GM12875 (cell line): ENCODE measurements around the gene PAK6.

Experiments
- H3K4me3 ChIP-seq: one replicate; pipeline ENCODE4 v1.5.1; 2011; ENCODE audit warnings: low read depth, low read length, control low read depth
- CTCF ChIP-seq: IDR thresholded peaks from 2 replicates; pipeline ENCODE4 v1.5.1; 2011; ENCODE audit warnings: low read depth, mild to moderate bottlenecking, control low read depth, inconsistent platforms, low read length, moderate library complexity, borderline replicate concordance; ENCODE audit not compliant: insufficient read depth

Gene PAK6

GRCh38 chr15:40256638-40257235, 17.9 kb downstream of the PAK6 start:
- no peak overlapping the region for H3K4me3 ChIP-seq
- no peak for TF ChIP-seq CTCF

- no peak for TF ChIP-seq CTCF
- no peak overlapping the region for H3K4me3 ChIP-seq
Observed at GRCh38 chr15:40257656-40258450, 19.0 kb downstream of the PAK6 start.

GRCh38 chr15:40258544-40258943, 19.7 kb downstream of the PAK6 start:
- no peak for TF ChIP-seq CTCF

GRCh38 chr15:40259021-40259420, 20.2 kb downstream of the PAK6 start:
- no peak for TF ChIP-seq CTCF
- no peak overlapping the region for H3K4me3 ChIP-seq

More at GRCh38 chr15:40258544-40258943, 19.7 kb downstream of the PAK6 start:
- H3K4me3 ChIP-seq = no peak overlapping the region

- H3K4me3 ChIP-seq = no peak overlapping the region
- TF ChIP-seq CTCF = no peak
Observed at GRCh38 chr15:40263024-40263754, 24.3 kb downstream of the PAK6 start.

GRCh38 chr15:40264321-40265153, 25.7 kb downstream of the PAK6 start:
- H3K4me3 ChIP-seq = no peak overlapping the region
- TF ChIP-seq CTCF = no peak
